Panc1 (cell line): Measurements from ENCODE around the gene EBP. TPM values are rescaled to one million over a fixed set of nuclear protein-coding genes. Genes with fewer than 3 reads are reported as not detected.

ENCODE experiments used
- ATAC-seq: fragments of 200-7000 bp; cut with Tn5 transposase; 2 replicates; pipeline ENCODE4 v1.9.1; 2020; ENCODE audit warnings: mild to moderate bottlenecking, moderate library complexity
- BruUV-seq: library from RNA; stranded (reverse); fragments of 400-500 nt; replicated peaks from 2 replicates; lab custom pipeline; 2021; lab: Mats Ljungman, UMichigan
- CTCF ChIA-PET: fragments of 300-600 bp; sonication (Branson Sonifier 250); formaldehyde crosslinking; loops from one replicate; lab custom pipeline; 2022; ENCODE audit warnings: antibody characterized with exemption; lab: Charles Lee
- POLR2A ChIA-PET: fragments of 300-600 bp; sonication (Branson Sonifier 250); formaldehyde crosslinking; loops from one replicate; lab custom pipeline; 2022; ENCODE audit warnings: antibody characterized with exemption; lab: Charles Lee
- DNase-seq: peaks from one replicate; pipeline ENCODE4 v3.0.0-alpha.2; 2010; ENCODE audit warnings: low read depth, low spot score
- H3K27ac ChIP-seq: 2 replicates; pipeline ENCODE4 v1.5.1; 2011; ENCODE audit warnings: mild to moderate bottlenecking, low read length, inconsistent platforms
- H3K27me3 ChIP-seq: fragments of 200-500 bp; sonication (Bioruptor generic); 2 replicates; pipeline ENCODE4 v1.6.0; 2014; ENCODE audit warnings: low read length, inconsistent platforms; ENCODE audit not compliant: control insufficient read depth, insufficient read depth
- H3K36me3 ChIP-seq: fragments of 200-500 bp; sonication (Bioruptor generic); 2 replicates; pipeline ENCODE4 v1.5.1; 2014; ENCODE audit warnings: inconsistent platforms, mild to moderate bottlenecking, low read length, moderate library complexity; ENCODE audit not compliant: control insufficient read depth, insufficient read depth
- H3K4me1 ChIP-seq: 2 replicates; pipeline ENCODE4 v1.5.1; 2011; ENCODE audit warnings: inconsistent platforms, mild to moderate bottlenecking, low read length, moderate library complexity; ENCODE audit not compliant: control insufficient read depth, insufficient read depth
- H3K4me3 ChIP-seq, 2 experiments: 2 replicates each; pipeline ENCODE4 v1.5.1; 2011 to 2012; ENCODE audit warnings: low read depth in 2 of 2, low read length in 2 of 2, mild to moderate bottlenecking in 2 of 2, inconsistent platforms in 1 of 2, moderate library complexity in 1 of 2
- H3K9me3 ChIP-seq: fragments of 200-500 bp; sonication (Bioruptor generic); 2 replicates; pipeline ENCODE4 v1.5.1; 2014; ENCODE audit warnings: low read depth, mild to moderate bottlenecking, inconsistent platforms, low read length, moderate library complexity; ENCODE audit not compliant: control insufficient read depth, insufficient read depth
- POLR2AphosphoS5 ChIP-seq: IDR thresholded peaks from 2 replicates; pipeline ENCODE4 v1.6.1; 2012; ENCODE audit warnings: mild to moderate bottlenecking, low read depth, low read length, moderate library complexity
- SIN3A ChIP-seq: IDR thresholded peaks from 2 replicates; pipeline ENCODE4 v1.6.1; 2012; ENCODE audit warnings: low read depth, mild to moderate bottlenecking, low read length, moderate library complexity, borderline replicate concordance; ENCODE audit not compliant: insufficient read depth
- TCF7L2 ChIP-seq: IDR thresholded peaks from 2 replicates; pipeline ENCODE4 v1.6.1; 2011; ENCODE audit warnings: mild to moderate bottlenecking, low read depth, low read length, inconsistent platforms
- in situ Hi-C: cut with HindIII; loops from 2 replicates; pipeline ENCODE4 v1.10.0; 2016; ENCODE audit warnings: low sequenced_read_pairs, low pct_unique_long_range_greater_than_20kb
- intact Hi-C: fragments of 100-400 bp; cut with micrococcal nuclease; formaldehyde crosslinking; loops from one replicate; pipeline ENCODE4 v1.10.0; 2022; ENCODE audit not compliant: unreplicated experiment
- total RNA-seq: library from RNA; stranded (reverse); gene quantifications from one replicate; pipeline ENCODE4 v1.2.1, GENCODE V29; 2021; ENCODE audit not compliant: unreplicated experiment
- TF ChIP-seq, protein P1 (sequence below), 2 experiments: IDR thresholded peaks; 2 replicates each; pipeline ENCODE4 v1.6.1; 2011 to 2012; ENCODE audit warnings: low read depth in 2 of 2, control low read depth in 1 of 2, low read length in 1 of 2, mild to moderate bottlenecking in 1 of 2, moderate library complexity in 1 of 2; ENCODE audit not compliant: insufficient read depth in 1 of 2
- TF ChIP-seq, protein P2 (sequence below): fragments of 450-650 bp; IDR thresholded peaks from 2 replicates; pipeline ENCODE4 v1.5.1; 2017; ENCODE audit warnings: mild to moderate bottlenecking

EBP gene
- total RNA-seq, 1 experiment from 2014 or later = 157 TPM

DNA sequence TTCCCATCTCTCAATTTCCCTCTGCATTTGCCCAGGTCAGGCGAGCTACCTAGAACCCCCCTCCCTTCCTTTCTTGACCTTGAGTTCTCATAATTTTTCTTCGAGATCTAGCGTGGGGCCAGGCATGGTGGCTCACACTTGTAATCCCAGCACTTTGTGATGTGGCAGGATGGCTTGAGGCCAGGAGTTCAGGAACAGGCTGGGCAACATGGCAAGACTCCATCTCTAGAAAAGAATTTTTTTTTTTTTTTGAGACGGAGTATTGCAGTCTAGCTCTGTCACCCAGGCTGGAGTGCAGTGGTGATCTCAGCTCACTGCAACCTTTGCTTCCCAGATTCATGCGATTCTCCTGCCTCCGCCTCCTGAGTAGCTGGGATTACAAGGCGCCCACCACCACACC lies 17.3 kb upstream of the EBP start:
- TF ChIP-seq, protein P1, sequence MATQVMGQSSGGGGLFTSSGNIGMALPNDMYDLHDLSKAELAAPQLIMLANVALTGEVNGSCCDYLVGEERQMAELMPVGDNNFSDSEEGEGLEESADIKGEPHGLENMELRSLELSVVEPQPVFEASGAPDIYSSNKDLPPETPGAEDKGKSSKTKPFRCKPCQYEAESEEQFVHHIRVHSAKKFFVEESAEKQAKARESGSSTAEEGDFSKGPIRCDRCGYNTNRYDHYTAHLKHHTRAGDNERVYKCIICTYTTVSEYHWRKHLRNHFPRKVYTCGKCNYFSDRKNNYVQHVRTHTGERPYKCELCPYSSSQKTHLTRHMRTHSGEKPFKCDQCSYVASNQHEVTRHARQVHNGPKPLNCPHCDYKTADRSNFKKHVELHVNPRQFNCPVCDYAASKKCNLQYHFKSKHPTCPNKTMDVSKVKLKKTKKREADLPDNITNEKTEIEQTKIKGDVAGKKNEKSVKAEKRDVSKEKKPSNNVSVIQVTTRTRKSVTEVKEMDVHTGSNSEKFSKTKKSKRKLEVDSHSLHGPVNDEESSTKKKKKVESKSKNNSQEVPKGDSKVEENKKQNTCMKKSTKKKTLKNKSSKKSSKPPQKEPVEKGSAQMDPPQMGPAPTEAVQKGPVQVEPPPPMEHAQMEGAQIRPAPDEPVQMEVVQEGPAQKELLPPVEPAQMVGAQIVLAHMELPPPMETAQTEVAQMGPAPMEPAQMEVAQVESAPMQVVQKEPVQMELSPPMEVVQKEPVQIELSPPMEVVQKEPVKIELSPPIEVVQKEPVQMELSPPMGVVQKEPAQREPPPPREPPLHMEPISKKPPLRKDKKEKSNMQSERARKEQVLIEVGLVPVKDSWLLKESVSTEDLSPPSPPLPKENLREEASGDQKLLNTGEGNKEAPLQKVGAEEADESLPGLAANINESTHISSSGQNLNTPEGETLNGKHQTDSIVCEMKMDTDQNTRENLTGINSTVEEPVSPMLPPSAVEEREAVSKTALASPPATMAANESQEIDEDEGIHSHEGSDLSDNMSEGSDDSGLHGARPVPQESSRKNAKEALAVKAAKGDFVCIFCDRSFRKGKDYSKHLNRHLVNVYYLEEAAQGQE (IDR thresholded peaks at IDR 0.05; ENCODE audit: insufficient read depth in 1 of 2, low read depth in 2 of 2, low read length in 1 of 2) = no peak
- TF ChIP-seq, protein P2, sequence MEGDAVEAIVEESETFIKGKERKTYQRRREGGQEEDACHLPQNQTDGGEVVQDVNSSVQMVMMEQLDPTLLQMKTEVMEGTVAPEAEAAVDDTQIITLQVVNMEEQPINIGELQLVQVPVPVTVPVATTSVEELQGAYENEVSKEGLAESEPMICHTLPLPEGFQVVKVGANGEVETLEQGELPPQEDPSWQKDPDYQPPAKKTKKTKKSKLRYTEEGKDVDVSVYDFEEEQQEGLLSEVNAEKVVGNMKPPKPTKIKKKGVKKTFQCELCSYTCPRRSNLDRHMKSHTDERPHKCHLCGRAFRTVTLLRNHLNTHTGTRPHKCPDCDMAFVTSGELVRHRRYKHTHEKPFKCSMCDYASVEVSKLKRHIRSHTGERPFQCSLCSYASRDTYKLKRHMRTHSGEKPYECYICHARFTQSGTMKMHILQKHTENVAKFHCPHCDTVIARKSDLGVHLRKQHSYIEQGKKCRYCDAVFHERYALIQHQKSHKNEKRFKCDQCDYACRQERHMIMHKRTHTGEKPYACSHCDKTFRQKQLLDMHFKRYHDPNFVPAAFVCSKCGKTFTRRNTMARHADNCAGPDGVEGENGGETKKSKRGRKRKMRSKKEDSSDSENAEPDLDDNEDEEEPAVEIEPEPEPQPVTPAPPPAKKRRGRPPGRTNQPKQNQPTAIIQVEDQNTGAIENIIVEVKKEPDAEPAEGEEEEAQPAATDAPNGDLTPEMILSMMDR = no peak
- TF ChIP-seq TCF7L2 (no peak), SIN3A (no peak), POLR2AphosphoS5 (no peak)
- Histone ChIP-seq H3K4me1 (no peaks in the 10 kb centered on the region), H3K36me3 (no peaks in the 10 kb centered on the region), H3K9me3 (no peaks in the 10 kb centered on the region), H3K27me3 (no peaks in the 10 kb centered on the region), H3K27ac (no peak overlapping the region), H3K4me3 (no peak overlapping the region)
- DNase-seq (no peak), ATAC-seq (no peak)
- no TSS peak for BruUV-seq
- in situ Hi-C loops (no loop called here), intact Hi-C loops (loop anchor here (10.0 kb wide), 1 partner anchor 419 kb away; no protein-coding TSS in a partner anchor)
- ChIA-PET POLR2A (interaction anchor here (0.5 kb wide), 1 partner anchor 20 kb away, joined by 3 read pairs; no protein-coding TSS in a partner anchor), CTCF (no interaction called here)

DNA sequence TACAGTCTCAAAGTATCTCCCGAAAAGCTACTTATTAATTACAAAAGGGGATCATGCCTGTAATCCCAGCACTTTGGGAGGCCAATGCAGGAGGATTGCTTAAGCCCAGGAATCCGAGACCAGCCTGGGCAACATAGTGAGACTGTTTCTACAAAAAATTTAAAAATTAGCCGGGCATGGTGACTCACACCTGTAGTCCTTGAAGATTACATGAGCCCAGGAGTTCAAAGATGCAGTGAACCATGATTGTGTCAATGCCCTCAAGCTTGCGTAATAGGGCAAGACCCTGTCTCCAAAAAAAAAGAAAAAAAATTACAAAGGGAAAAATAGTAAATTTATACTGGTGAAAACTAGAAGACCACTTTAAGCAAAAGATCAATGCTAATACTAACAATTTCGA lies 16.1 kb upstream of the EBP start:
- ChIA-PET CTCF (no interaction called here), POLR2A (no interaction called here)
- Histone ChIP-seq H3K27me3 (no peaks in the 10 kb centered on the region), H3K9me3 (no peaks in the 10 kb centered on the region), H3K4me3 (no peak overlapping the region), H3K36me3 (no peaks in the 10 kb centered on the region), H3K27ac (no peak overlapping the region), H3K4me1 (no peaks in the 10 kb centered on the region)
- in situ Hi-C loops = no loop called here
- intact Hi-C loops = loop anchor here (10.0 kb wide), 1 partner anchor 421 kb away; no protein-coding TSS in a partner anchor
- ATAC-seq (no peak), DNase-seq (no peak)
- TF ChIP-seq POLR2AphosphoS5 = no peak
- TF ChIP-seq, protein P2 = no peak
- TF ChIP-seq TCF7L2 = no peak
- no peak for TF ChIP-seq SIN3A
- TF ChIP-seq, protein P1 (IDR thresholded peaks at IDR 0.05; ENCODE audit: insufficient read depth in 1 of 2, low read depth in 2 of 2, low read length in 1 of 2) = no peak
- no TSS peak for BruUV-seq
